ENCODE measurements around the gene HES5. TPM values are rescaled to one million over a fixed set of nuclear protein-coding genes. Genes with fewer than 3 reads are reported as not detected.

HES5 gene
- total and polyA plus RNA-seq, 2 of the 13 experiments (the other 11 are each of a cell fraction or from before 2014, with no cell fraction given) = not detected

GRCh38 chr1:2496087-2496622, 33.9 kb downstream of the HES5 start (continued):
- TF ChIP-seq ZNF547 (CRISPR knock-in tag; IDR thresholded peaks at IDR 0.05) (peak; percentile 40; the same call in 1 of the 2 replicates), HNF1B (CRISPR knock-in tag; IDR thresholded peaks at IDR 0.05) (peak; percentile 66), GATAD2A (CRISPR knock-in tag; IDR thresholded peaks at IDR 0.05) (peak; percentile 38; the same call in 1 of the 2 replicates), ZNF292 (CRISPR knock-in tag; IDR thresholded peaks at IDR 0.05; ENCODE audit: borderline replicate concordance, low read depth) (0 out of 2 replicates have a peak, but pooled peaks have one; percentile 39), DMAP1 (CRISPR knock-in tag; IDR thresholded peaks at IDR 0.05) (peak; percentile 27; the same call in 1 of the 2 replicates), SRY (CRISPR knock-in tag; IDR thresholded peaks at IDR 0.05) (0 out of 2 replicates have a peak, but pooled peaks have one; percentile 29), POLR2G (IDR thresholded peaks at IDR 0.05; ENCODE audit: low read depth, low read length) (0 out of 2 replicates have a peak, but pooled peaks have one; percentile 29), ZFP36L1 (CRISPR knock-in tag; IDR thresholded peaks at IDR 0.05) (0 out of 2 replicates have a peak, but pooled peaks have one; percentile 33), TOE1 (CRISPR knock-in tag; IDR thresholded peaks at IDR 0.05) (no peak), FOXC1 (CRISPR knock-in tag; IDR thresholded peaks at IDR 0.05; ENCODE audit: borderline replicate concordance) (peak; percentile 34; the same call in 1 of the 2 replicates), GMEB1 (CRISPR knock-in tag; IDR thresholded peaks at IDR 0.05; ENCODE audit: borderline replicate concordance) (no peak), ZNF782 (CRISPR knock-in tag; IDR thresholded peaks at IDR 0.05; ENCODE audit: borderline replicate concordance) (no peak), ZNF687 (CRISPR knock-in tag; IDR thresholded peaks at IDR 0.05) (peak; percentile 98), ZBTB38 (CRISPR knock-in tag; IDR thresholded peaks at IDR 0.05) (peak; percentile 55; the same call in 1 of the 2 replicates), TFE3 (CRISPR knock-in tag; IDR thresholded peaks at IDR 0.05) (no peak), ZFY (CRISPR knock-in tag; IDR thresholded peaks at IDR 0.05) (peak; percentile 48; the same call in 1 of the 2 replicates), BRCA1 (CRISPR knock-in tag; IDR thresholded peaks at IDR 0.05) (0 out of 2 replicates have a peak, but pooled peaks have one; percentile 28)

Data from HepG2 (cell line).